Raji (cell line): ENCODE results near the gene MACROH2A1.

Experiments
- POLR2A ChIP-seq: IDR thresholded peaks from 2 replicates; pipeline ENCODE4 v1.6.1; 2011; ENCODE audit warnings: low read depth, low read length, control low read depth; ENCODE audit not compliant: insufficient read depth

Gene MACROH2A1

GRCh38 chr5:135341696-135342550 lies 57.1 kb downstream of the MACROH2A1 start:
- TF ChIP-seq POLR2A, result no peak

- no peak for TF ChIP-seq POLR2A
These were observed 57.9 kb downstream of the MACROH2A1 start for GRCh38 chr5:135341016-135341666.

GRCh38 chr5:135340568-135340967 lies 58.5 kb downstream of the MACROH2A1 start:
- no peak for TF ChIP-seq POLR2A

GRCh38 chr5:135339623-135340022 lies 59.4 kb downstream of the MACROH2A1 start:
- TF ChIP-seq POLR2A, result no peak

- no peak for TF ChIP-seq POLR2A
These were observed 59.8 kb downstream of the MACROH2A1 start for GRCh38 chr5:135339189-135339588.

- TF ChIP-seq POLR2A, result no peak
These were observed 62.0 kb downstream of the MACROH2A1 start for GRCh38 chr5:135337064-135337463.

- no peak for TF ChIP-seq POLR2A
These were observed 63.8 kb downstream of the MACROH2A1 start for GRCh38 chr5:135335031-135335828.

GRCh38 chr5:135333732-135334515 lies 65.1 kb downstream of the MACROH2A1 start:
- TF ChIP-seq POLR2A, result no peak

GRCh38 chr5:135332519-135333150 lies 66.4 kb downstream of the MACROH2A1 start:
- TF ChIP-seq POLR2A, result no peak

- TF ChIP-seq POLR2A, result no peak
These were observed 67.4 kb downstream of the MACROH2A1 start for GRCh38 chr5:135331612-135332011.

- no peak for TF ChIP-seq POLR2A
These were observed 68.3 kb downstream of the MACROH2A1 start for GRCh38 chr5:135330798-135331096.

GRCh38 chr5:135329913-135330797 lies 68.9 kb downstream of the MACROH2A1 start:
- TF ChIP-seq POLR2A, result no peak

- TF ChIP-seq POLR2A, result no peak
These were observed 69.7 kb downstream of the MACROH2A1 start for GRCh38 chr5:135329066-135329912.
